ENCODE results near the gene ANGPTL2.

The ANGPTL2 gene

GRCh38 chr9:127112735-127113161 lies 9.7 kb downstream of the ANGPTL2 start:
- Histone ChIP-seq H3K36me3 (ENCODE audit: control insufficient read depth in 1 of 2, insufficient read depth in 2 of 2, low read length in 2 of 2) (no peaks in the 10 kb centered on the region), H3K27me3 (ENCODE audit: insufficient read depth, low read length) (no peaks in the 10 kb centered on the region), H2AFZ (ENCODE audit: insufficient read depth, low read length, poor library complexity) (no peak overlapping the region), H3K23ac (ENCODE audit: low read length) (no peak overlapping the region), H3K9ac (ENCODE audit: low read length) (no peak overlapping the region), H2BK120ac (ENCODE audit: insufficient read depth, low read length, poor library complexity) (no peak overlapping the region), H3K79me2 (ENCODE audit: control insufficient read depth, insufficient read depth, low read length, poor library complexity) (no peaks in the 10 kb centered on the region), H3K14ac (ENCODE audit: low read length) (no peak overlapping the region), H4K12ac (ENCODE audit: low read depth, low read length) (no peak overlapping the region), H3K4ac (ENCODE audit: low read depth, low read length) (no peak overlapping the region), H4K91ac (ENCODE audit: low read depth, low read length) (no peak overlapping the region), H3K9me3 (ENCODE audit: insufficient read depth, low read depth, low read length) (no peaks in the 10 kb centered on the region), H3K27ac (ENCODE audit: low read depth, low read length) (no peak overlapping the region), H2AK5ac (ENCODE audit: low read length) (no peak overlapping the region), H3K18ac (ENCODE audit: low read length) (no peak overlapping the region), H4K8ac (ENCODE audit: low read depth, low read length) (no peak overlapping the region), H3K79me1 (ENCODE audit: low read length) (no peaks in the 10 kb centered on the region), H3K4me1 (ENCODE audit: control insufficient read depth in 1 of 2, insufficient read depth in 2 of 2, low read length in 2 of 2) (peaks cover 0 to 5% of the 10 kb centered on the region in 2 experiments), H2BK5ac (ENCODE audit: low read depth, low read length, poor library complexity) (no peak overlapping the region), H2BK12ac (ENCODE audit: low read length) (no peak overlapping the region), H3K4me2 (ENCODE audit: low read length) (no peak overlapping the region), H3K4me3 (ENCODE audit: low read depth, low read length) (no peak overlapping the region)
- no peak for DNase-seq
- WGBS (ENCODE audit: extremely low coverage, insufficient coverage, insufficient read length) = no CpG with 5 or more reads among the region's 3 CpGs

- Histone ChIP-seq H4K8ac (ENCODE audit: low read depth, low read length) (no peak overlapping the region), H2BK12ac (ENCODE audit: low read length) (no peak overlapping the region), H2AK5ac (ENCODE audit: low read length) (no peak overlapping the region), H3K79me1 (ENCODE audit: low read length) (no peaks in the 10 kb centered on the region), H3K4me3 (ENCODE audit: low read depth, low read length) (no peak overlapping the region), H3K18ac (ENCODE audit: low read length) (no peak overlapping the region), H3K36me3 (ENCODE audit: control insufficient read depth in 1 of 2, insufficient read depth in 2 of 2, low read length in 2 of 2) (no peaks in the 10 kb centered on the region), H2BK5ac (ENCODE audit: low read depth, low read length, poor library complexity) (no peak overlapping the region), H3K27me3 (ENCODE audit: insufficient read depth, low read length) (no peaks in the 10 kb centered on the region), H4K91ac (ENCODE audit: low read depth, low read length) (no peak overlapping the region), H4K12ac (ENCODE audit: low read depth, low read length) (no peak overlapping the region), H3K79me2 (ENCODE audit: control insufficient read depth, insufficient read depth, low read length, poor library complexity) (no peaks in the 10 kb centered on the region), H3K14ac (ENCODE audit: low read length) (no peak overlapping the region), H3K4ac (ENCODE audit: low read depth, low read length) (no peak overlapping the region), H2BK120ac (ENCODE audit: insufficient read depth, low read length, poor library complexity) (no peak overlapping the region), H2AFZ (ENCODE audit: insufficient read depth, low read length, poor library complexity) (no peak overlapping the region), H3K9me3 (ENCODE audit: insufficient read depth, low read depth, low read length) (no peaks in the 10 kb centered on the region), H3K4me1 (ENCODE audit: control insufficient read depth in 1 of 2, insufficient read depth in 2 of 2, low read length in 2 of 2) (peaks cover 0 to 4% of the 10 kb centered on the region in 2 experiments), H3K4me2 (ENCODE audit: low read length) (no peak overlapping the region), H3K9ac (ENCODE audit: low read length) (no peak overlapping the region), H3K27ac (ENCODE audit: low read depth, low read length) (no peak overlapping the region), H3K23ac (ENCODE audit: low read length) (no peak overlapping the region)
- no peak for DNase-seq
- no CpG with 5 or more reads among the region's 7 CpGs for WGBS (ENCODE audit: extremely low coverage, insufficient coverage, insufficient read length)
Observed at GRCh38 chr9:127112056-127112455, 10.4 kb downstream of the ANGPTL2 start.

- Histone ChIP-seq H3K36me3 (ENCODE audit: control insufficient read depth in 1 of 2, insufficient read depth in 2 of 2, low read length in 2 of 2) (no peaks in the 10 kb centered on the region), H2AFZ (ENCODE audit: insufficient read depth, low read length, poor library complexity) (no peak overlapping the region), H3K23ac (ENCODE audit: low read length) (no peak overlapping the region), H3K79me1 (ENCODE audit: low read length) (no peaks in the 10 kb centered on the region), H4K12ac (ENCODE audit: low read depth, low read length) (no peak overlapping the region), H3K18ac (ENCODE audit: low read length) (no peak overlapping the region), H3K9me3 (ENCODE audit: insufficient read depth, low read depth, low read length) (no peaks in the 10 kb centered on the region), H3K79me2 (ENCODE audit: control insufficient read depth, insufficient read depth, low read length, poor library complexity) (no peaks in the 10 kb centered on the region), H2AK5ac (ENCODE audit: low read length) (no peak overlapping the region), H3K4me1 (ENCODE audit: control insufficient read depth in 1 of 2, insufficient read depth in 2 of 2, low read length in 2 of 2) (peaks cover 6 to 12% of the 10 kb centered on the region in 2 experiments), H4K8ac (ENCODE audit: low read depth, low read length) (no peak overlapping the region), H3K4me3 (ENCODE audit: low read depth, low read length) (no peak overlapping the region), H2BK5ac (ENCODE audit: low read depth, low read length, poor library complexity) (no peak overlapping the region), H2BK120ac (ENCODE audit: insufficient read depth, low read length, poor library complexity) (no peak overlapping the region), H3K14ac (ENCODE audit: low read length) (no peak overlapping the region), H3K4me2 (ENCODE audit: low read length) (no peak overlapping the region), H4K91ac (ENCODE audit: low read depth, low read length) (no peak overlapping the region), H3K27ac (ENCODE audit: low read depth, low read length) (no peak overlapping the region), H3K9ac (ENCODE audit: low read length) (no peak overlapping the region), H2BK12ac (ENCODE audit: low read length) (no peak overlapping the region), H3K4ac (ENCODE audit: low read depth, low read length) (no peak overlapping the region), H3K27me3 (ENCODE audit: insufficient read depth, low read length) (no peaks in the 10 kb centered on the region)
- DNase-seq = no peak
- WGBS (ENCODE audit: extremely low coverage, insufficient coverage, insufficient read length) = no CpG with 5 or more reads among the region's 5 CpGs
Observed at GRCh38 chr9:127109212-127109711, 13.2 kb downstream of the ANGPTL2 start.

GRCh38 chr9:127107929-127108876 lies 14.2 kb downstream of the ANGPTL2 start:
- WGBS (ENCODE audit: extremely low coverage, insufficient coverage, insufficient read length) = no CpG with 5 or more reads among the region's 38 CpGs
- H3K9ac ChIP-seq (ENCODE audit: low read length) = no peak overlapping the region
- H3K79me1 ChIP-seq (ENCODE audit: low read length) = no peaks in the 10 kb centered on the region
- no peak overlapping the region for H2BK120ac ChIP-seq (ENCODE audit: insufficient read depth, low read length, poor library complexity)
- no peak overlapping the region for H3K4me3 ChIP-seq (ENCODE audit: low read depth, low read length)
- no peak overlapping the region for H2BK12ac ChIP-seq (ENCODE audit: low read length)
- H3K14ac ChIP-seq (ENCODE audit: low read length) = no peak overlapping the region
- no peak for DNase-seq
- H3K23ac ChIP-seq (ENCODE audit: low read length) = no peak overlapping the region
- H2AK5ac ChIP-seq (ENCODE audit: low read length) = no peak overlapping the region
- H3K27me3 ChIP-seq (ENCODE audit: insufficient read depth, low read length) = no peaks in the 10 kb centered on the region
- no peak overlapping the region for H3K4ac ChIP-seq (ENCODE audit: low read depth, low read length)
- no peak overlapping the region for H4K12ac ChIP-seq (ENCODE audit: low read depth, low read length)
- H3K79me2 ChIP-seq (ENCODE audit: control insufficient read depth, insufficient read depth, low read length, poor library complexity) = no peaks in the 10 kb centered on the region
- H2BK5ac ChIP-seq (ENCODE audit: low read depth, low read length, poor library complexity) = no peak overlapping the region
- no peak overlapping the region for H4K91ac ChIP-seq (ENCODE audit: low read depth, low read length)
- no peak overlapping the region for H3K18ac ChIP-seq (ENCODE audit: low read length)
- H3K9me3 ChIP-seq (ENCODE audit: insufficient read depth, low read depth, low read length) = no peaks in the 10 kb centered on the region
- H4K8ac ChIP-seq (ENCODE audit: low read depth, low read length) = no peak overlapping the region
- H3K36me3 ChIP-seq (ENCODE audit: control insufficient read depth in 1 of 2, insufficient read depth in 2 of 2, low read length in 2 of 2) = no peaks in the 10 kb centered on the region
- H3K4me1 ChIP-seq (ENCODE audit: control insufficient read depth in 1 of 2, insufficient read depth in 2 of 2, low read length in 2 of 2) = peaks cover 6 to 13% of the 10 kb centered on the region in 2 experiments
- no peak overlapping the region for H3K27ac ChIP-seq (ENCODE audit: low read depth, low read length)
- H2AFZ ChIP-seq (ENCODE audit: insufficient read depth, low read length, poor library complexity) = no peak overlapping the region
- no peak overlapping the region for H3K4me2 ChIP-seq (ENCODE audit: low read length)

All from trophoblast cell (in vitro differentiated cells and primary cell).